H9 (cell line): ENCODE measurements around the gene RAB22A. TPM values are rescaled to one million over a fixed set of nuclear protein-coding genes. Genes with fewer than 3 reads are reported as not detected.

Experiments used
- DNase-seq: peaks from one replicate; pipeline ENCODE4 v3.0.0-alpha.2; 2017
- H2AFZ ChIP-seq: one replicate; pipeline ENCODE4 v1.6.1; 2013; ENCODE audit warnings: mild to moderate bottlenecking, low read length, control low read depth, moderate library complexity
- H2AK5ac ChIP-seq: 2 replicates; pipeline ENCODE4 v1.6.1; 2013; ENCODE audit warnings: low read length, control low read depth, mixed read lengths; ENCODE audit not compliant: insufficient read length
- H2BK120ac ChIP-seq: one replicate; pipeline ENCODE4 v1.6.1; 2013; ENCODE audit warnings: low read depth, mild to moderate bottlenecking, low read length, control low read depth, inconsistent platforms; ENCODE audit not compliant: poor library complexity, severe bottlenecking
- H2BK12ac ChIP-seq: 2 replicates; pipeline ENCODE4 v1.6.1; 2013; ENCODE audit warnings: low read length, control low read depth, mixed read lengths, low read depth; ENCODE audit not compliant: insufficient read length
- H2BK15ac ChIP-seq: 2 replicates; pipeline ENCODE4 v1.6.1; 2013; ENCODE audit warnings: low read depth, low read length, control low read depth
- H2BK20ac ChIP-seq: one replicate; pipeline ENCODE4 v1.6.1; 2013; ENCODE audit warnings: low read depth, mild to moderate bottlenecking, low read length, control low read depth, inconsistent platforms; ENCODE audit not compliant: poor library complexity, severe bottlenecking
- H2BK5ac ChIP-seq: 2 replicates; pipeline ENCODE4 v1.6.1; 2013; ENCODE audit warnings: low read length, control low read depth, mixed read lengths; ENCODE audit not compliant: insufficient read length
- H3K14ac ChIP-seq: 2 replicates; pipeline ENCODE4 v1.6.1; 2013; ENCODE audit warnings: low read length, control low read depth; ENCODE audit not compliant: insufficient read depth
- H3K18ac ChIP-seq: 2 replicates; pipeline ENCODE4 v1.6.1; 2013; ENCODE audit warnings: low read depth, mild to moderate bottlenecking, mixed read lengths, low read length, control low read depth; ENCODE audit not compliant: insufficient read length
- H3K23ac ChIP-seq: 2 replicates; pipeline ENCODE4 v1.6.1; 2013; ENCODE audit warnings: low read length, control low read depth, mixed read lengths, low read depth; ENCODE audit not compliant: insufficient read length
- H3K23me2 ChIP-seq: 2 replicates; pipeline ENCODE4 v1.6.1; 2013; ENCODE audit warnings: low read depth, mild to moderate bottlenecking, mixed read lengths, low read length, control low read depth; ENCODE audit not compliant: insufficient read length, poor library complexity, severe bottlenecking
- H3K27ac ChIP-seq: 2 replicates; pipeline ENCODE4 v1.5.1; 2013; ENCODE audit warnings: low read length, control low read depth, mixed read lengths, low read depth; ENCODE audit not compliant: insufficient read length
- H3K27me3 ChIP-seq: 2 replicates; pipeline ENCODE4 v1.6.1; 2013; ENCODE audit warnings: low read length, control low read depth, inconsistent platforms; ENCODE audit not compliant: insufficient read depth
- H3K4ac ChIP-seq: 2 replicates; pipeline ENCODE4 v1.6.1; 2013; ENCODE audit warnings: low read depth, mild to moderate bottlenecking, control low read depth, inconsistent platforms, low read length, moderate library complexity
- H3K4me1 ChIP-seq: 2 replicates; pipeline ENCODE4 v1.6.1; 2013; ENCODE audit warnings: low read length, control low read depth, inconsistent platforms; ENCODE audit not compliant: insufficient read depth
- H3K4me2 ChIP-seq: 2 replicates; pipeline ENCODE4 v1.6.1; 2013; ENCODE audit warnings: low read length, control low read depth, mixed read lengths; ENCODE audit not compliant: insufficient read length, insufficient read depth
- H3K56ac ChIP-seq: 2 replicates; pipeline ENCODE4 v1.6.1; 2013; ENCODE audit warnings: low read depth, mild to moderate bottlenecking, mixed read lengths, low read length, control low read depth; ENCODE audit not compliant: insufficient read length
- H3K79me1 ChIP-seq: 2 replicates; pipeline ENCODE4 v1.6.1; 2013; ENCODE audit warnings: low read depth, mild to moderate bottlenecking, moderate library complexity, low read length, control low read depth, inconsistent platforms; ENCODE audit not compliant: insufficient read depth, poor library complexity, severe bottlenecking
- H3K79me2 ChIP-seq: 2 replicates; pipeline ENCODE4 v1.6.1; 2013; ENCODE audit warnings: low read length, control low read depth, inconsistent platforms; ENCODE audit not compliant: insufficient read depth
- H3K9ac ChIP-seq: 2 replicates; pipeline ENCODE4 v1.6.1; 2013; ENCODE audit warnings: low read length, control low read depth, mixed read lengths; ENCODE audit not compliant: insufficient read length; ENCODE audit errors: extremely low read depth
- H3K9me3 ChIP-seq: one replicate; pipeline ENCODE4 v1.6.1; 2013; ENCODE audit warnings: low read depth, low read length, inconsistent platforms; ENCODE audit not compliant: control insufficient read depth
- H3T11ph ChIP-seq: one replicate; pipeline ENCODE4 v1.6.1; 2013; ENCODE audit warnings: mild to moderate bottlenecking, low read length, control low read depth, inconsistent platforms
- H4K20me1 ChIP-seq: one replicate; pipeline ENCODE4 v1.6.1; 2013; ENCODE audit not compliant: control insufficient read depth, insufficient read length, insufficient read depth
- H4K5ac ChIP-seq: 2 replicates; pipeline ENCODE4 v1.6.1; 2013; ENCODE audit warnings: low read depth, mild to moderate bottlenecking, mixed read lengths, low read length, control low read depth; ENCODE audit not compliant: insufficient read length
- H4K8ac ChIP-seq: replicated peaks from 2 replicates; pipeline ENCODE4 v1.6.1; 2013; ENCODE audit warnings: low read length, control low read depth, mixed read lengths, low read depth; ENCODE audit not compliant: insufficient read length
- H4K91ac ChIP-seq: 2 replicates; pipeline ENCODE4 v1.6.1; 2013; ENCODE audit warnings: low read depth, mild to moderate bottlenecking, moderate library complexity, mixed read lengths, low read length, control low read depth; ENCODE audit not compliant: insufficient read length
- H3K27ac Mint-ChIP-seq, 3 experiments: 2 replicates in 2 of 3; 3 replicates in 1 of 3; pipeline ENCODE4 v1.8.0; 2020 to 2021; ENCODE audit warnings: mixed read lengths in 3 of 3, mild to moderate bottlenecking in 1 of 3, moderate library complexity in 1 of 3
- H3K27me3 Mint-ChIP-seq: 2 replicates; pipeline ENCODE4 v1.8.0; 2021; ENCODE audit warnings: low read depth, mild to moderate bottlenecking, moderate library complexity, mixed read lengths
- H3K36me3 Mint-ChIP-seq, 3 experiments: 2 replicates in 2 of 3; 3 replicates in 1 of 3; pipeline ENCODE4 v1.8.0; 2020 to 2021; ENCODE audit warnings: low read depth in 3 of 3, mixed read lengths in 3 of 3; ENCODE audit not compliant: insufficient read depth in 1 of 3
- H3K4me1 Mint-ChIP-seq, 2 experiments: 2 replicates each; pipeline ENCODE4 v1.8.0; 2020; ENCODE audit warnings: mixed read lengths in 2 of 2
- H3K4me3 Mint-ChIP-seq, 2 experiments: 2 replicates in 1 of 2; 3 replicates in 1 of 2; pipeline ENCODE4 v1.8.0; 2020 to 2021; ENCODE audit warnings: mild to moderate bottlenecking in 2 of 2, mixed read lengths in 2 of 2, moderate library complexity in 1 of 2
- H3K9me3 Mint-ChIP-seq, 2 experiments: 2 replicates in 1 of 2; 3 replicates in 1 of 2; pipeline ENCODE4 v1.8.0; 2020; ENCODE audit warnings: mild to moderate bottlenecking in 2 of 2, mixed read lengths in 2 of 2, moderate library complexity in 1 of 2
- WGBS: extraction: QIAGEN DNeasy Blood & Tissue Kit; methylation state at CpG from one replicate; pipeline ENCODE4 v1.1.7; 2013; ENCODE audit warnings: missing lambda C conversion rate, low lambda C conversion rate, mixed read lengths; ENCODE audit not compliant: insufficient read length; ENCODE audit errors: extremely low coverage; 5-methylcytosine and 5-hydroxymethylcytosine counted together
- total RNA-seq: library from RNA; stranded (reverse); gene quantifications from 2 replicates; pipeline ENCODE4 v1.2.1, GENCODE V29; 2021
- TF ChIP-seq, protein P1 (sequence below): fragments of 200-600 bp; sonication (generic); conservative IDR thresholded peaks from 3 replicates; pipeline ENCODE4 v1.8.0; 2021; ENCODE audit warnings: antibody characterized with exemption, mild to moderate bottlenecking

The RAB22A gene
- total RNA-seq, 1 experiment from 2014 or later, result 6.3 TPM

DNA sequence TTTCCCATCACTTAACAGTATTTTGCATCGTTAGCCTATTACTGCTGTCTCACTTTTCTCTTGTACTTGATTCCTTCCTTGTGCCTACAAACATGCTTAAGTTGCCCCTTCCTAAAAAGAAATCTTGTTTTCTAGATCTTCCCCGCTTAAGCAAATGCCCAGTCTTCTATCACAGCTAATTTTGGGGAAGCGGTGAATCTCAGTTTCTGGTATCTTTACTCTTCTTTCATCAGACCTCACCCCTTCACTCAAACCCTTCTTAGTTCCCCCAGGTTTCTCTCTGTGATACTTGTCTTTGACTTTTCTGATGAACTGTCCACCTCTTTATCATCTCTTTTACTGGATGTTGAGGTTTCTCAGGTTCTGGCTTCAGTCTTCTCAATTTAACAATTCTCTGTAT lies 93.8 kb downstream of the RAB22A start:
- Histone ChIP-seq H2AK5ac (no peak overlapping the region), H3K23ac (no peak overlapping the region), H3K4ac (no peak overlapping the region), H3K9ac (no peak overlapping the region), H3T11ph (no peak overlapping the region), H3K79me1 (no peaks in the 10 kb centered on the region), H3K27ac (no peak overlapping the region), H2BK20ac (no peak overlapping the region), H3K27me3 (no peaks in the 10 kb centered on the region), H4K5ac (no peak overlapping the region), H3K56ac (no peak overlapping the region), H2BK120ac (no peak overlapping the region), H3K9me3 (no peaks in the 10 kb centered on the region), H4K20me1 (no peaks in the 10 kb centered on the region), H3K4me2 (no peak overlapping the region), H3K4me1 (peaks cover 3% of the 10 kb centered on the region; the same call in 1 of the 2 replicates), H3K18ac (no peak overlapping the region), H3K23me2 (no peaks in the 10 kb centered on the region), H2AFZ (no peak overlapping the region), H4K8ac (no peak overlapping the region), H2BK5ac (no peak overlapping the region), H4K91ac (no peak overlapping the region), H3K14ac (no peak overlapping the region), H2BK12ac (no peak overlapping the region), H2BK15ac (no peak overlapping the region), H3K79me2 (peaks cover 32% of the 10 kb centered on the region; the same call in 1 of the 2 replicates)
- peaks cover 31 to 32% of the 10 kb centered on the region in 2 experiments for H3K4me1 Mint-ChIP-seq
- DNase-seq, result no peak
- no CpG with 5 or more reads among the region's 3 CpGs for WGBS
- no peak overlapping the region for H3K27ac Mint-ChIP-seq
- peaks cover 0 to 1% (median 0%) of the 10 kb centered on the region in 3 experiments; a peak in 2 of 7 replicates for H3K36me3 Mint-ChIP-seq
- H3K9me3 Mint-ChIP-seq, result no peaks in the 10 kb centered on the region
- H3K27me3 Mint-ChIP-seq, result no peaks in the 10 kb centered on the region
- TF ChIP-seq, protein P1, sequence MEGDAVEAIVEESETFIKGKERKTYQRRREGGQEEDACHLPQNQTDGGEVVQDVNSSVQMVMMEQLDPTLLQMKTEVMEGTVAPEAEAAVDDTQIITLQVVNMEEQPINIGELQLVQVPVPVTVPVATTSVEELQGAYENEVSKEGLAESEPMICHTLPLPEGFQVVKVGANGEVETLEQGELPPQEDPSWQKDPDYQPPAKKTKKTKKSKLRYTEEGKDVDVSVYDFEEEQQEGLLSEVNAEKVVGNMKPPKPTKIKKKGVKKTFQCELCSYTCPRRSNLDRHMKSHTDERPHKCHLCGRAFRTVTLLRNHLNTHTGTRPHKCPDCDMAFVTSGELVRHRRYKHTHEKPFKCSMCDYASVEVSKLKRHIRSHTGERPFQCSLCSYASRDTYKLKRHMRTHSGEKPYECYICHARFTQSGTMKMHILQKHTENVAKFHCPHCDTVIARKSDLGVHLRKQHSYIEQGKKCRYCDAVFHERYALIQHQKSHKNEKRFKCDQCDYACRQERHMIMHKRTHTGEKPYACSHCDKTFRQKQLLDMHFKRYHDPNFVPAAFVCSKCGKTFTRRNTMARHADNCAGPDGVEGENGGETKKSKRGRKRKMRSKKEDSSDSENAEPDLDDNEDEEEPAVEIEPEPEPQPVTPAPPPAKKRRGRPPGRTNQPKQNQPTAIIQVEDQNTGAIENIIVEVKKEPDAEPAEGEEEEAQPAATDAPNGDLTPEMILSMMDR, result no peak
- H3K4me3 Mint-ChIP-seq, result no peak overlapping the region
